ENCODE measurements around the gene HLTF.
"Not testable (repeated sequence)": the region's sequence is repeated elsewhere in the genome, so short reads cannot be mapped to it uniquely, and the experiment has no call there.

The HLTF gene

DNA sequence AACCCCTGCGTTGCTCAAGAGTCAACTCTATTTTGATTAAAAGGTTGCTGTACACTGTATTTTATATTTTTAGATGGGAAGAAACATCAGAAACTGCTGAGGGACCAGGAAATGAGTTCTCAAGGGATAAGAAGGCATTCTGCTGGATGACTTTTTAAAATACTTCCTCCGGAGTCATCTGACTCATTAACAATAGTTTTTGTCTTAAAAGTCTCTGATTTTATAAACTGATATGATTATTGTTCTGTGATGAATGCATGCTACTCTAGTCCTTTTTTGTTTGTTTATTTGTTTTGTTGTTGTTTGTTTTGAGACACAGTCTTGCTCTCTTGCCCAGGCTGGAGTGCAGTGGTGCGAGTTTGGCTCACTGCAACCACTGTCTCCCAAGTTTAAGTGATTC lies 18.2 kb upstream of the HLTF start:
- DNase-seq: no peak
- no peak for TF ChIP-seq GATA1 (IDR thresholded peaks at IDR 0.05; ENCODE audit: low read depth, low read length)

DNA sequence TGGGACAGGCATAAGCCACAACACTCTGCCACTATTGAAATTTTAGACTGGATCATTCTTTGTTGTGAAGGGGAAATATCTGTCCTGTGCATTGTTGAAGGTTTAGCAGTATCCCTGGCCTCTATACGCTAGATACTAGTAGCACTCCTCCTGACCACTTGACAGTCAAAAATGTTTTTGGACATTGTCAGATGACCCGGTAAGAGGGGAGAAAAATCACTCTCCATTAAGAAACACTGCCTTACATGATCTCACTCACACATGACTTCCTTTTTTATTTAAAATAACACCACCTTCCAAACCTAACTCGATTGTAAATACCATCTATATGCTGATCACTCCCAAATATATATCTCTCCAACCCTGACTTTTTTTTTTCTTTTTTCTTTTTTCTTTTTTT lies 15.3 kb upstream of the HLTF start:
- no peak for DNase-seq
- no peak for TF ChIP-seq POLR2A (IDR thresholded peaks at IDR 0.05; ENCODE audit: low read length)
- no peak for TF ChIP-seq GATA1 (IDR thresholded peaks at IDR 0.05; ENCODE audit: low read depth, low read length)

DNA sequence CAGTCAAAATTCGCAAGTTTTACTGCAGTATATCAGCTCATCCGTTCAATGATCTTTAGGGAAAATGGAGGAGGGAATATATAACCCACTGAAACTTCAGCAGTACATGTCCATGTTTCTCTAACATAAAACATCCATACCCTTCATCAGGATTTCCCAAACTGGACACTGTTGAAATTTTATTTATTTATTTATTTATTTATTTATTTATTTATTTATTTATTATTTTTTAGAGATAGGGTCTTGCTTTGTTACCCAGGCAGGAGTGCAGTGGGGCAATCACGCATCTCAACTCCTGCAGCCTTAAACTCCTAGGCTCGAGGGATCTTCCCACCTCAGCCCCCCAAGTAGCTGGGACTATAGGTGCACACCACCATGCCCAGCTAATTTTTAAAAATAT lies 14.8 kb upstream of the HLTF start:
- TF ChIP-seq POLR2A (IDR thresholded peaks at IDR 0.05; ENCODE audit: low read length) (no peak), GATA1 (IDR thresholded peaks at IDR 0.05; ENCODE audit: low read depth, low read length) (no peak)
- no peak for DNase-seq

- not testable (repeated sequence) for DNase-seq
These were observed 11.7 kb upstream of the HLTF start for GRCh38 chr3:149097987-149098386.

- TF ChIP-seq POLR2A (IDR thresholded peaks at IDR 0.05; ENCODE audit: low read length): no peak
- TF ChIP-seq GATA1 (IDR thresholded peaks at IDR 0.05; ENCODE audit: low read depth, low read length): no peak
- DNase-seq: no peak
These were observed 9.2 kb upstream of the HLTF start for GRCh38 chr3:149095487-149095886.

DNA sequence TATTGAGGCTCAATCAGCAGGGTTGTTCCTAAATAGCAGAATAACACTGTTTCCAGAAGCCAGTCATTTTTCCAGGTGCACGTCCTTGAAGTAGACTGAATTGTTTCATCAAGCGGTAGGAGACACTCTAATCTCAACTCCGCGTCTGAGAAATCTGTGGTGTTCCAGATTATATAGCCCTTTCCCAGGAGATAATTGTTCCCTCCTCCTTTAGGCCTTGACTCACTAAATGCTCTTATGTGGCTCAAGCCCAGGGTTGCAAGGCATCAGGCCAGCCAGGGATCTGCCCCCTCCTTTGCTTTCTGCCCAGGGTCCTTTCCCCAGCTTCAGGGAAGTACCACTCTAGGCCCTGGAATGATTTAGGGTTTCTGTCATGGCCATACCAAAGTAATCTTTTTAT lies 5.7 kb upstream of the HLTF start:
- no peak for TF ChIP-seq GATA1 (IDR thresholded peaks at IDR 0.05; ENCODE audit: low read depth, low read length)
- no peak for TF ChIP-seq POLR2A (IDR thresholded peaks at IDR 0.05; ENCODE audit: low read length)
- no peak for DNase-seq

DNA sequence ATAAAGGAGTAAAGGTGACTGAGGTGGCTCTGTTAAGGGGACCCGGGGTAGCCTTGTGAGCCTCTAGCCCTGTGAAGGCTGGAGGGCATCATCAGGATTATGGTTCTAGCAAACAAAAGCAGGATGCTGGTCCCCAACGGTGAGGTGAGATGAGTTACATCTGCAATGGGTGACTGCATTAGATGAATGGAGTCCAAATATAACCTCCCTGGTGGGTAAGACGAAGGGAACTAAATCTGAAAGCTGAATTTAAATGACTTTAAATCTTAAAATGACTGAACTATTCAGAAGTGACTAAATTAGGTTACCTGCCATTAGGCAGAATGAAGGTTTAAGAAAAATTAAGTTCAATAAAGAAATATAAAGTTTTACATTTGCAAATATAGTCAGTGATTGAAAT lies 4.6 kb upstream of the HLTF start:
- DNase-seq: no peak
- no peak for TF ChIP-seq POLR2A (IDR thresholded peaks at IDR 0.05; ENCODE audit: low read length)
- no peak for TF ChIP-seq GATA1 (IDR thresholded peaks at IDR 0.05; ENCODE audit: low read depth, low read length)

- TF ChIP-seq GATA1 (IDR thresholded peaks at IDR 0.05; ENCODE audit: low read depth, low read length) (no peak), POLR2A (IDR thresholded peaks at IDR 0.05; ENCODE audit: low read length) (no peak)
- DNase-seq: no peak
These were observed 4.1 kb upstream of the HLTF start for GRCh38 chr3:149090461-149090860.

DNA sequence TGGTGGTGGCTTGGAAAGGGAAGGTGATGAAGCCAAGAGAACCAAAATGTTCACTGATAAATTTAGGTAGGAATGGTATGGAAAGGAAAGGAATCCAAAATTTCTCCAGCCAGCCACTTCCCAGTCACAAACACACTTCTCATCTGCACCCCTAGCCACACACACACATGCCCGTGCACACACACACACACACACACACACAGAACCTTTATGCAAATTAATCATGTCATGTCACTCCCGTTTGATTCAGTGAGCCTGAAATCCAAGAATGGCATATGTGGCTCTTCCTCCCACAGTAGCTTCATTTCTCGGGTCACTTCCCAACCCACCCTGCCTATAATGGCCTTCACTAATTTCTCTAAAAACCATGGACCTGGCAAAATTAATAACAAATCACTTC lies 3.1 kb upstream of the HLTF start:
- DNase-seq: no peak
- TF ChIP-seq GATA1 (IDR thresholded peaks at IDR 0.05; ENCODE audit: low read depth, low read length): no peak
- TF ChIP-seq POLR2A (IDR thresholded peaks at IDR 0.05; ENCODE audit: low read length): no peak

DNA sequence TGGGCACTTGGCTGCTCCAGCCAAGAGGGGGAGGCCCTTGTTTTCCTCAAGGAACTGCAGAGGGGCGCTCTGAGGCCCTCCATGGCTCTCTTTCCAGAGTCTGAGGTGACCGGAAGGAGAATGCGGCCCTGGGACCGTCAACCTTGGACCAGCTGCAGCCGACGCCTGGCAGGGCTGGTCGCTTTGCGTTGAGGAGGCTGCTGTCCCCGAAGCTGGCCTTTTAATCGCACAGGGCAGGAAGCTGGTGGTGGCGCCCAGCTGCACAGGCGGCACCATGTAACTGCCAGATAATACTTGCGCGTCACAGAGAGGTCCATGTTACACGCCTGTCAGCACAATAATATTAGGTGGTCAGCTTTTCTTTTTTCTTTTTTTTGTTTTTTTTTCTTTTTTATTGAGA lies 875 bp upstream of the HLTF start:
- TF ChIP-seq POLR2A (IDR thresholded peaks at IDR 0.05; ENCODE audit: low read length) (no peak), GATA1 (IDR thresholded peaks at IDR 0.05; ENCODE audit: low read depth, low read length) (no peak)
- no peak for DNase-seq

GRCh38 chr3:149085828-149086231 lies 503 bp downstream of the HLTF start:
- TF ChIP-seq POLR2A (IDR thresholded peaks at IDR 0.05; ENCODE audit: low read length): no peak
- peak; percentile 95 for TF ChIP-seq GATA1 (IDR thresholded peaks at IDR 0.05; ENCODE audit: low read depth, low read length)
- peak; percentile 89 to 96 for DNase-seq

- no peak for DNase-seq
- TF ChIP-seq GATA1 (IDR thresholded peaks at IDR 0.05; ENCODE audit: low read depth, low read length) (no peak), POLR2A (IDR thresholded peaks at IDR 0.05; ENCODE audit: low read length) (no peak)
These were observed 4.6 kb downstream of the HLTF start for GRCh38 chr3:149081772-149082171.

- no peak for TF ChIP-seq GATA1 (IDR thresholded peaks at IDR 0.05; ENCODE audit: low read depth, low read length)
- no peak for TF ChIP-seq POLR2A (IDR thresholded peaks at IDR 0.05; ENCODE audit: low read length)
These were observed 5.6 kb downstream of the HLTF start for GRCh38 chr3:149080699-149081091.

DNA sequence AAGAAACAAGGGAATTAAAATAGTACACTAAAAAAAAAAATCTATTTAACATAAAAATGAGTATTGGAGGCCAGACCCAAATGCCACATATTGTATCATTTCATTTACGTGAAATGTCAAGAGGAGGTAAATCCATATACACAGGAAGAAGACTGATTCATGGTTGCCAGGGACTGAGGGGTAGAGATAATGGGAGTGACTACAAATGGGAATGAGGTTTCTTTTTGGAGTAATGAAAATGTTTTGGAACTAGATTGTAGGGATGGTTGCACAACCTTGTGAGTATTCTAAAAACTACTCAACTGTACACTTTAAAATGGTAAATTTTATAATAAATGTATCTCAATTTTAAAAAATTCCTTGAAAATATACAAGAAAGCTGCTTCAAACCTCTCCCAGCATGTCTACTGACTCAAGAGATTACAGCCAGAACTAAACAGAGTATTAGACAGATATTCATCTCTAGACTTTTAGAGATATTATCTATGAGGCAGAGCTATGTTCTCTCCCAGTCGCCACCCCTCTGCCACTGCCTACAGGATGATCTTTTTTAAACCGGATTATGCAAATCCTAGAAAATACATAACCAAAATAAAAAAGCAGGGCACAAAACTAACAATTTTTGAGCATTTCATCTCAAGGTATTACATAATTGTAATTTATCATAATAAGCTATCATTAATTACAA lies 6.2 kb downstream of the HLTF start:
- TF ChIP-seq POLR2A (IDR thresholded peaks at IDR 0.05; ENCODE audit: low read length): no peak
- no peak for TF ChIP-seq GATA1 (IDR thresholded peaks at IDR 0.05; ENCODE audit: low read depth, low read length)
- DNase-seq: peak; percentile 21 to 33

More at GRCh38 chr3:149080699-149081091, 5.6 kb downstream of the HLTF start:
- peak; percentile 13 to 37 for DNase-seq

GRCh38 chr3:149077628-149078027 lies 8.7 kb downstream of the HLTF start:
- no peak for DNase-seq
- TF ChIP-seq POLR2A (IDR thresholded peaks at IDR 0.05; ENCODE audit: low read length) (no peak), GATA1 (IDR thresholded peaks at IDR 0.05; ENCODE audit: low read depth, low read length) (no peak)

DNA sequence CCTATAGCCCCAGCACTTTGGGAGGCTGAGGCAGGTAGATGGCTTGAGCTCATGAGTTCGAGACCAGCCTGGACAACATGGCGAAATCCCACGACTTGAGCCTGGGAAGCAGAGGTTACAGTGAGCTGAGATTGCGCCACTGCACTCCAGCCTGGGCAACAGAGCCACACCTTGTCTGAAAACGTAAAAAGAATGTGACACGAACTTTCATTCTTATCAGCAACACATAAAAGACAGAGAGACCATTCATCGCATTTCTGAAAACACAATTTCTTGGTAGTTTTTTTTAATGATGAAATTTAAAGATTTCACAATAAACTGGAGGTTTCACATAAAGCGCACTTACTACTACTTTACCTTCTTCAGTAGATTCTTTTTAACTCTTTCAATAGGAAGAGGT lies 18.4 kb downstream of the HLTF start:
- DNase-seq: no peak
- no peak for TF ChIP-seq GATA1 (IDR thresholded peaks at IDR 0.05; ENCODE audit: low read depth, low read length)

All from erythroblast (primary cell).